ENCODE results near the gene HLA-DMB.
A peak's percentile ranks its signal among the peaks of the same experiment; 100 is the strongest.

Gene HLA-DMB

DNA sequence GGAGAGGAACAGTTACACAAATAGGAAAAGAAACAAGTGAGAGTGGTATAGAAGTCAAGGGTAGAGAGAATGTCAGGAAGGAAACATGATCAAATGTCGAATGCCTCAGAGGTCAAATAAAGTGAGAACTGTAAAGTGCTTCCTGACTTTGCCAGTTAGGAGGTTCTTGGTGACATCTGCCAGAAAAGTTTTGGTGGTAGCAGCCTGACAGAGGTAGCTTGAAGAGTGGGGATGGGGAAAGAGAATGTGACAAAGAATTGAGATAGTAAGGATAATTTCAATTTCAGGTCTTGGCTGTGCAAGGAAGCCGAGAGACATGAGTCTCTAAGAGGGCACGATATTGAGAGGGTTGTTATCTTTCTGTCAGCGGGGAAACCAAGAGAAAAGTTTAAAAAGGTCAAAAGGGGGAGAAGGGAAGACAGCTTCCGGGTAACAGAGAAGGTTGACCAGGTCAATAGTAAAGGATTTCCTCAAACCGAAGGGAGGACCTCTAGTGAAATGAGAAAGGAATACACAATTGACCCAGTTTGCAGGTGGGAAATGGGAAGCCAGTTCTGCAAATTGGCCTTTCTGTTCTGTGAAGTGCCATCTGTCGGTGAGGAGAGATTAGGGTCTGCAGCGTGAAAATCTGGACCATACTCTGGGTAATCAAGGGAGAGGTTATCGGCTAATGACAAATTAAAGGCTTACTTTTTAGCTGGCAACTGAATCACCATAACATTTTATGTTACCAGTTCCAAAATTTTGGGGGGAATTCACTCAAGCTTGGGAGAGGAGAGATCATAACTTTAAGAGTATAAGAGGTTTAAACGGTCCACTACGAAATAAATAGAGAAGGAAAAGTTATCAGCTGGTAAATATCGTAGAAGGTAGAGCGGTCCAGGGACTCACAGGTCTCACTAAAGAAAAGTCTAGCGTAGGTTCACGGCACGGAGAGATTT is 26.6 kb upstream of the HLA-DMB start:
- TF ChIP-seq, protein P1, sequence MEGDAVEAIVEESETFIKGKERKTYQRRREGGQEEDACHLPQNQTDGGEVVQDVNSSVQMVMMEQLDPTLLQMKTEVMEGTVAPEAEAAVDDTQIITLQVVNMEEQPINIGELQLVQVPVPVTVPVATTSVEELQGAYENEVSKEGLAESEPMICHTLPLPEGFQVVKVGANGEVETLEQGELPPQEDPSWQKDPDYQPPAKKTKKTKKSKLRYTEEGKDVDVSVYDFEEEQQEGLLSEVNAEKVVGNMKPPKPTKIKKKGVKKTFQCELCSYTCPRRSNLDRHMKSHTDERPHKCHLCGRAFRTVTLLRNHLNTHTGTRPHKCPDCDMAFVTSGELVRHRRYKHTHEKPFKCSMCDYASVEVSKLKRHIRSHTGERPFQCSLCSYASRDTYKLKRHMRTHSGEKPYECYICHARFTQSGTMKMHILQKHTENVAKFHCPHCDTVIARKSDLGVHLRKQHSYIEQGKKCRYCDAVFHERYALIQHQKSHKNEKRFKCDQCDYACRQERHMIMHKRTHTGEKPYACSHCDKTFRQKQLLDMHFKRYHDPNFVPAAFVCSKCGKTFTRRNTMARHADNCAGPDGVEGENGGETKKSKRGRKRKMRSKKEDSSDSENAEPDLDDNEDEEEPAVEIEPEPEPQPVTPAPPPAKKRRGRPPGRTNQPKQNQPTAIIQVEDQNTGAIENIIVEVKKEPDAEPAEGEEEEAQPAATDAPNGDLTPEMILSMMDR (conservative IDR thresholded peaks at IDR 0.05; ENCODE audit: low read length), result peak; percentile 63
- peak overlapping the region; percentile 97 for H3K4me3 ChIP-seq (ENCODE audit: low read length)
- DNase-seq (ENCODE audit: low read depth), result peak; percentile 44

DNA sequence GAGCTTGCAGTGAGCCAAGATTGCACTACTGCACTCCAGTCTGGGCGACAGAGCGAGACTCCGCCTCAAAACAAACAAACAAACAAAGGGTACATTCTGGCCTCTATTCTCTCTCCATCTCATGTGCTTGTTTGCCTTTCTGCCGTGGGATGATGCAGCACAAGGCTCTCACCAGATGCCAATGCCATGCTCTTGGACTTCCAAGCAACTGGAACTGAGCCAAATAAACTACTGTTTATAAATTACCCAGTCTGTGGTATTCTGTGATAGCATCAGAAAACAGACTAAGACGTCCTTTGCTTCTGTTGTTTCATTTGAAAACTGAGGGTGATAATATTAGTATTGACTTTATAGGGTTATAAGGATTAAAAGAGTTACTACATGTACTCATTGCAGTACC is 23.9 kb upstream of the HLA-DMB start:
- no peak for DNase-seq (ENCODE audit: low read depth)
- TF ChIP-seq, protein P1 (conservative IDR thresholded peaks at IDR 0.05; ENCODE audit: low read length), result no peak
- no peak overlapping the region for H3K4me3 ChIP-seq (ENCODE audit: low read length)

DNA sequence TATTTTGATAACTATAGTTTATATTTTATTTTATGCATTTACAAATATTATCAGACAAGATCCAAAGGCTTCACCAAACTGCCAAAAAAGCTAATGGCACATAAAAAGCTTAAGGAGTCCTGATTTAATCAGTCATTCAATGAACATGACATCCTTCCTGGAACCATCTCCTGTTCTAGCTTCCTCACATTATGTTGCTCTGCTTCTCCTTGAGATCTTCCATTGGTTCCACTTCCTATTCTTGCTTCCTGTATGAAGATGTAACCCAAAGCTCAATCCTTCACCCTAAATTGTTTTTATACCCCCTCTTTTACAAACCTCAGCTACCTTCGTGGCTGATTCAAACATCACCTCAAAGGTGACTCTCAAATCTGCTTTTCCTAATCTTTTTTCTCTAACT is 23.0 kb upstream of the HLA-DMB start:
- TF ChIP-seq, protein P1 (conservative IDR thresholded peaks at IDR 0.05; ENCODE audit: low read length), result no peak
- DNase-seq (ENCODE audit: low read depth), result no peak
- no peak overlapping the region for H3K4me3 ChIP-seq (ENCODE audit: low read length)

DNA sequence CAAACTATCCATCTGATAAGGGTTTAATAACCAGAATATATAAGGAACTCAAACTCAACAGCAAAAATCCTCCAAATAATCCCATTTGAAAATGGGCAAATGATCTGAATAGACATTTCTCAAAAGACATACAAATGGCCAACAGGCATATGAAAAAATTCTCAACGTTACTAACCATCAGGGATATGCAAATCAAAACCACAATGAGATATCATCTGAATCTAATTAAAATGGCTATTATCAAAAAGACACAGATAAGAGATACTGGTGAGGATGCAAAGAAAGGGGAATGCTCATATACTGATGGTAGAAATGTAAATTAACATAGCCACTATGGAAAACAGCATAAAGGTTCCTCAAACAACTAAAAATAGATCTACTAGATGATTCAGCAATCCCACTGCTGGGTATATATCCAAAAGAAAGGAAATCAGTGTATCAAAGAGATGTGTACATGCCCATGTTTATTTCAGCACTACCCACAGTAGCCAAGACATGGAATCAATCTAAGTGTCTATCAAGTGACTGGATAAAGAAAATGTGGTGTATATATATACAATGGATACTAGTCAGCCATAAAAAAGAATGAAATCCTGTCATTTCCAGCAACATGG is 21.5 kb upstream of the HLA-DMB start:
- TF ChIP-seq, protein P1 (conservative IDR thresholded peaks at IDR 0.05; ENCODE audit: low read length), result no peak
- H3K4me3 ChIP-seq (ENCODE audit: low read length), result no peak overlapping the region
- DNase-seq (ENCODE audit: low read depth), result no peak

DNA sequence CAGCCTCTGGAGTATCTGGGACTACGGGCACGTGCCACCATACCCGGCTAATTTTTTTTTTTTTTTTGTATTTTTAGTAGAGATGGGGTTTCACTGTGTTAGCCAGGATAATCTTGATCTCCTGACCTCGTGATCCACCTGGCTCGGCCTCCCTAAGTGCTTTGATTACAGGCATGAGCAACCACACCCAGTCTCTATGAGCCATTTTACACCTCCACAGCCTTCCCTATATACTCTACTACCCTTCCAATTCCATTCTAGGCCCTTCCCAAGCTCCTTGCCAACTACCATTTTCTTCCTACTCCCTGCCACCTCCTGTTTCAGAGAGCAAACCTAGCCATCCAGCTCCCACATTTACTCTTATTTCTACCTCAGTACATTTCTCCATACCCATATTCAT is 19.7 kb upstream of the HLA-DMB start:
- no peak overlapping the region for H3K4me3 ChIP-seq (ENCODE audit: low read length)
- TF ChIP-seq, protein P1 (conservative IDR thresholded peaks at IDR 0.05; ENCODE audit: low read length), result no peak
- no peak for DNase-seq (ENCODE audit: low read depth)

DNA sequence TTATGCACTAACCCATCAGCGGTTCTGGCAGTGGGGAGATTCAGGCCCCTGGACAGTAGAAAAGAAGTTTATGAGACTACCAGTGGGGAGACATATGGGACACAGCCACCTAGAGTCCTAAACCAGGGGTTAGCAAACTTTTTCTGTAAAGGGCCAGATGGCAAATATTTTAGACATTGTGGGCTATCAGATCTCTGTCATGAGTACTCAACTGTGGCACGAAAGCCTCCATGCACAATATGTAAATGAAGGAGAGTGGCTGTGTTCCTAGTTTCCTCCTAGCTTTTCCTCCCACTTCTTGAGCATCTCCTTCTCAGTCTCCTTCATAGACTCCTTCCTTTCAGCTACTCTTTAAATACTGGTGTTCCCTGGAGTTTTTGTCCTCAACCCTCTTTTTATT is 15.3 kb upstream of the HLA-DMB start:
- TF ChIP-seq, protein P1 (conservative IDR thresholded peaks at IDR 0.05; ENCODE audit: low read length), result no peak
- no peak for DNase-seq (ENCODE audit: low read depth)
- no peak overlapping the region for H3K4me3 ChIP-seq (ENCODE audit: low read length)

All from AG10803 (cell line).